Ectodermal cell (in vitro differentiated cells): Measurements from ENCODE around the gene ERICH4.
"Not testable (repeated sequence)": the region's sequence is repeated elsewhere in the genome, so short reads cannot be mapped to it uniquely, and the experiment has no call there.

Source experiments
- H3K27ac ChIP-seq: 2 replicates; pipeline ENCODE4 v1.7.0; 2013; ENCODE audit warnings: mild to moderate bottlenecking, low read depth, low read length; ENCODE audit not compliant: insufficient read depth, poor library complexity, severe bottlenecking
- H3K27me3 ChIP-seq: 2 replicates; pipeline ENCODE4 v1.7.0; 2013; ENCODE audit warnings: mild to moderate bottlenecking, low read length; ENCODE audit not compliant: insufficient read depth, control insufficient read depth, poor library complexity, severe bottlenecking
- H3K36me3 ChIP-seq: one replicate; pipeline ENCODE4 v1.7.0; 2013; ENCODE audit warnings: low read length; ENCODE audit not compliant: control insufficient read depth, insufficient read depth
- H3K4me1 ChIP-seq: one replicate; pipeline ENCODE4 v1.7.0; 2013; ENCODE audit warnings: low read length; ENCODE audit not compliant: control insufficient read depth, insufficient read depth
- H3K4me3 ChIP-seq: 2 replicates; pipeline ENCODE4 v1.7.0; 2013; ENCODE audit warnings: low read depth, low read length, control low read depth; ENCODE audit not compliant: insufficient read depth
- H3K9me3 ChIP-seq: 2 replicates; pipeline ENCODE4 v1.7.0; 2013; ENCODE audit warnings: mild to moderate bottlenecking, low read length, moderate library complexity; ENCODE audit not compliant: control insufficient read depth
- WGBS, 2 experiments: methylation state at CpG; one replicate each; pipeline ENCODE4 v1.1.7; 2013; ENCODE audit warnings: missing lambda C conversion rate in 2 of 2; 5-methylcytosine and 5-hydroxymethylcytosine counted together

ERICH4 gene

DNA sequence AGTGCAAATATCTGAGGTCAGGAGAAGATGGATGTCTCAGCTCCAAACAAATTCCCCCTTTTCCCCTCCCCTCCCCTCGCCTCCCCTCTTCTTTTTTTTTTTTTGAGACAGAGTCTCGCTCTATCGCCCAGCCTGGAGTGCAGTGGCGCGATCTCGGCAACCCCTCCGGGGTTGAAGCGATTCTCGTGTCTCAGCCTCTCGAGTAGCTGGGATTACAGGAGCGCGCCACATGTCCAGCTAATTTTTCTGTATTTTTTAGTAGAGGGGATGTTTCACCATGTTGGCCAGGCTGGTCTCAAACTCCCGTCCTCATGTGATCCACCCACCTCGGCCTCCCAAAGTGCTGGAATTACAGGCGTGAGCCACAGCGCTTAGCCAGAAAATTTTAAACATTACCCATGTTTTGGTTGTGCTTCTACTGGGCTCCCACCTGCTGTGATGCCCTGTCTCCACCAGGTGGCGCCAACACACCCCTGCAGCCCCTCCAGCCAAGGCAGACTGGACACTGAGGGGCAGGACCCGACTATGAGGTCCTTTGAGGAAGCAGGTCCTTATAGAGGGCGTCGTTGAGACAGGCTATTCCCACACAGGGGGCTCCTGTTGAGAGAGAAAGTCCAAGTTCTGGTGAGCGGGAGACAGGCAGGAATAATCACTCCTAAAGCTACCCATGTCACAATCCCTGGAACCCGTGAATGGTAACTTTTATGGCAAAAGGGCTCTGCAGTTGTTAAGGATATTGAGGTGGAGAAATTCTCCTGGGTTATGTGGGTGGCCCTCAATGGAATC is 6.3 kb downstream of the ERICH4 start:
- Histone ChIP-seq H3K36me3 (no peaks in the 10 kb centered on the region), H3K9me3 (no peaks in the 10 kb centered on the region)

DNA sequence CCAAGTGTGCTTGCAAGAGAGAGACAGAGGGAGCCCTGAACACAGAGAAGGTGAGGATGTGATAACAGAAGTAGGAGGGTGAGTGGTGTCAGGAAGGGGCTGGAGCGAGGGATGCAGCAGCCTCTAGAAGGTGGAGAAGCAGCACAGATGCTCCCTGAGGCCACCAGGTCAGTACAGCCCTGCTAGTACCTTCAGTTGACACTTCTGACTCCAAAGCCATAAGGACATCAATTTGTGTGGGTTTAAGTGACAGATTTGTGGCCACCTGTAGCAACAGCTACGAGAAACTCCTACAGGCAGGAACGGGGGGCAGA is 6.9 kb downstream of the ERICH4 start:
- 85 to 91% methylated on average over 3 of the region's 3 CpGs for WGBS, 2 experiments
- no peaks in the 10 kb centered on the region for H3K36me3 ChIP-seq

More for the DNA sequence above, 6.3 kb downstream of the ERICH4 start:
- WGBS, 2 experiments, result 13 to 15% methylated on average over 21 to 22 of the region's 22 CpGs
- Histone ChIP-seq H3K4me3 (peak overlapping the region; percentile 16), H3K27me3 (peaks cover 31% of the 10 kb centered on the region), H3K27ac (no peak overlapping the region), H3K4me1 (no peaks in the 10 kb centered on the region)

DNA sequence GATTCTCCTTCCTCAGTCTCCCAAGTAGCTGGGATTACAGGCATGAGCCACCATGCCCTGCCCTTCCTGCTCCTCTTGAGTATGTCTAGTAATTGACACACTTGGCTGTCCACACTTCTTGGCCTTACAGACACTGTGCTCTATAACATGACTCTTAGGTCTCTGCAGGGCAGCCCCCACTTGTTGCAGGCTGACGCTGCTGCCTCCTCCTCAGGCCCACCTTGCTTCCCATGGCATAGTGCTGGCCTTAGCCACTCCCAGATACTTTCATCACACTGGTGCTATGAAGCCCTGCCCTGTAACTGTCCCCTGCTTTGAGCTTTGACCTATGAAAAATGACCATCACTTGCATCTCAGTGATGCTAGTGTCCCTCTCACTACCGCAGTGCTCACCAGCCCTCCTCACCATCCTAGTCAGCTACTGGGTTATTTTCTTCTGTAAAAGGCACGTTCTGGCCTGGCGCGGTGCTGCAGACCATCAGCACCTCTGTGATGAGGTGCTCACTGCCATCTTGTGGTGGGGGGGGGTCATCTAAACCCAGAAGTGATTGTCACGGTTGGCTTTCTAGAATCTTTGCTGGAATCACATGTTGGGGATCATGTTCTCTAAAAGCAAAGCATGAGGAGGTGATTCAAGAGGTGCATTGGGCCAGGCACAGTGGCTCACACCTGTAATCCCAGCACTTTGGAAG is 9.8 kb downstream of the ERICH4 start:
- H3K27ac ChIP-seq, result no peak overlapping the region
- H3K36me3 ChIP-seq, result no peaks in the 10 kb centered on the region
- no peak overlapping the region for H3K4me3 ChIP-seq
- H3K4me1 ChIP-seq, result no peaks in the 10 kb centered on the region
- no peaks in the 10 kb centered on the region for H3K9me3 ChIP-seq
- WGBS, 2 experiments, result 50 to 64% methylated on average over 6 of the region's 6 CpGs
- H3K27me3 ChIP-seq, result peaks cover 19% of the 10 kb centered on the region

More for the DNA sequence above, 6.9 kb downstream of the ERICH4 start:
- Histone ChIP-seq H3K4me3 (no peak overlapping the region), H3K4me1 (no peaks in the 10 kb centered on the region), H3K9me3 (no peaks in the 10 kb centered on the region), H3K27me3 (peaks cover 31% of the 10 kb centered on the region), H3K27ac (no peak overlapping the region)

DNA sequence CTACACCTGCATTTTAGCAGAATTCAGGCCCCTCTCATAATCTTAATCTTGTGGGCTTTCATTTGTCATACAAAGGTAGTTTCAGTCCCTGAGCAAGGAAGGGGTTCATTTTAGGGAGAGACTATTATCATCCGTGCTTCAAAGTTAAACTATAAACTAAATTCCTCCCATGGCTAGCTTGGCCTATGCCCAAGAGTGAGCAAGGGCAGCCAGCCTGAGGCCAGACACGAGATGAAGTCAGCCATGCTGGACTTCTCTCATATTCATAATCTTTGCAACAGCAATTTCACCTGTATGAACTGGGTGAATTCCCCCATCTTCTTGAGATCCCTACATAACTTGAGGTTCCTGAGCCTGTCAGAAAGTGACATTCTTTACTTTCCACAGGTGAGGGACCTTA is 13.0 kb downstream of the ERICH4 start:
- 56 to 59% methylated on average over 2 of the region's 2 CpGs for WGBS, 2 experiments
- H3K9me3 ChIP-seq, result no peaks in the 10 kb centered on the region
- no peaks in the 10 kb centered on the region for H3K4me1 ChIP-seq
- H3K27ac ChIP-seq, result no peak overlapping the region
- H3K36me3 ChIP-seq, result no peaks in the 10 kb centered on the region
- H3K27me3 ChIP-seq, result peaks cover 4% of the 10 kb centered on the region
- H3K4me3 ChIP-seq, result no peak overlapping the region

DNA sequence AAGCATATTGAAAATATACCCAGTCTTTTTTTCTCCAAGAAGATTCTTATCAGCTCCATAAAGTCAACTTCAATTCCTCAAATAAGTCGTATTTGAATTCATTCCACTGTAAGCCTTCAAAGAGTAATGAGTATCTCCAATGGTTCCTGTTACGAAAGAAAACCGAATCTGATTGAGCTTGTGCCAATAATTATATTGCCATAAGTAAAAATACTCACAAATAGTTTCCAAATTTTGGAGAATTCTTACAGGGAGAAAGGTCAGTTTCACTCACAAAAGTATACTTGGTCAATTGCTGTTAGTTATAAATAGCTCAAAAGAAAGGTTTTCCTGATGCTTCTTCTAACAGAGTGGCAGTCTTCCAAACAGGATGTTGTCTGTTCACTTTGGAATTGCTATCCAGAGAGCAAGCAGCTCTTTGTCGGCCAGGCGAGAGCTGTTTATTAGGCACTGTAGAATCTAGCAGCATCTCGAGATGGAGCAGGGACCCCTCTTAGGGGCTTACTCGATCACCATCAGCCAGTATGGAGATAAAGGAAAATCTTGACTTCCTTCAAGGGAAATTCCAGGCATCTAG is 13.5 kb downstream of the ERICH4 start:
- Histone ChIP-seq H3K36me3 (no peaks in the 10 kb centered on the region), H3K4me1 (no peaks in the 10 kb centered on the region), H3K9me3 (no peaks in the 10 kb centered on the region), H3K27me3 (peaks cover 4% of the 10 kb centered on the region), H3K4me3 (no peak overlapping the region), H3K27ac (no peak overlapping the region)
- WGBS, 2 experiments, result 74 to 75% methylated on average over 5 to 7 of the region's 7 CpGs

DNA sequence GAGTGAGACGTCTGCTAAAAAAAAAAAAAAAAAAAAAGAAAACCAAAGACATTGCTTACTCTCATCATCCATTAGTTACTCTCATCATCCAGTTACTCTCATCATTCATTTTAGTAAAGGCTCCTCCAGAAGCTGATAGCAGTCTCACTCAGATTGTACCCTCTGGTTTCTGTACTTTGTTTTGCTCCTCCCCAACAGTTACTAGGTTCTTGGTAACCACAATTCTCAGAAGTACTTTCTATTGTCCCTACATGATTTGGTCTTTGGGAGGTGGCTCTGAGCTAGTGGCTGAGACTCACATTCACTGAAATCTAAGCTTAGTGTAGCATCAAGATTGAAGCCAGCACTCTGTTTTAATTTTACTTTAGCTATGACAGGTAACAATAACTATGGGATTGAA is 14.3 kb downstream of the ERICH4 start:
- 45 to 55% methylated on average over 1 of the region's 1 CpG for WGBS, 2 experiments
- Histone ChIP-seq H3K36me3 (no peaks in the 10 kb centered on the region), H3K9me3 (no peaks in the 10 kb centered on the region), H3K27me3 (peaks cover 4% of the 10 kb centered on the region), H3K4me3 (no peak overlapping the region), H3K27ac (no peak overlapping the region), H3K4me1 (no peaks in the 10 kb centered on the region)

DNA sequence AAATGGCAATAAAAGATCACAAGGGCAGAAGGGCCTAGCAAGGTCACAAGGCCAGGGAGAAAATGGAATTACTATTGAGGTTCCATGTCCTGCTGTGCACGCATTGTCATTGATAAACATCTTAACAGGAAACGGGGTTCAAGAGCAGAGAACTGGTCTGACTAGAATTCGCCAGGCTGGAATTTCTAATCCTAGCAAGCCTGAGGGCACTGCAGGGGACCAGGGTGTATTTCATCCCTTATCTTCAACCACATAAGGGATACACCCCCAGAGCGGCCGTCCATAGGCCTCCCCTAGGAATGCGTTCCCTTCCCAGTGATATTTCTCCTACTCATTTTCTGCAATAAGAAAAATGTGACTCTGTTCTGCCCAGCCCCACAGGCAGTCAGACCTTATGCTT is 19.5 kb downstream of the ERICH4 start:
- Histone ChIP-seq H3K36me3 (no peaks in the 10 kb centered on the region), H3K9me3 (no peaks in the 10 kb centered on the region), H3K4me3 (no peak overlapping the region), H3K4me1 (no peaks in the 10 kb centered on the region), H3K27ac (no peak overlapping the region), H3K27me3 (no peaks in the 10 kb centered on the region)
- 73 to 75% methylated on average over 6 of the region's 6 CpGs for WGBS, 2 experiments

DNA sequence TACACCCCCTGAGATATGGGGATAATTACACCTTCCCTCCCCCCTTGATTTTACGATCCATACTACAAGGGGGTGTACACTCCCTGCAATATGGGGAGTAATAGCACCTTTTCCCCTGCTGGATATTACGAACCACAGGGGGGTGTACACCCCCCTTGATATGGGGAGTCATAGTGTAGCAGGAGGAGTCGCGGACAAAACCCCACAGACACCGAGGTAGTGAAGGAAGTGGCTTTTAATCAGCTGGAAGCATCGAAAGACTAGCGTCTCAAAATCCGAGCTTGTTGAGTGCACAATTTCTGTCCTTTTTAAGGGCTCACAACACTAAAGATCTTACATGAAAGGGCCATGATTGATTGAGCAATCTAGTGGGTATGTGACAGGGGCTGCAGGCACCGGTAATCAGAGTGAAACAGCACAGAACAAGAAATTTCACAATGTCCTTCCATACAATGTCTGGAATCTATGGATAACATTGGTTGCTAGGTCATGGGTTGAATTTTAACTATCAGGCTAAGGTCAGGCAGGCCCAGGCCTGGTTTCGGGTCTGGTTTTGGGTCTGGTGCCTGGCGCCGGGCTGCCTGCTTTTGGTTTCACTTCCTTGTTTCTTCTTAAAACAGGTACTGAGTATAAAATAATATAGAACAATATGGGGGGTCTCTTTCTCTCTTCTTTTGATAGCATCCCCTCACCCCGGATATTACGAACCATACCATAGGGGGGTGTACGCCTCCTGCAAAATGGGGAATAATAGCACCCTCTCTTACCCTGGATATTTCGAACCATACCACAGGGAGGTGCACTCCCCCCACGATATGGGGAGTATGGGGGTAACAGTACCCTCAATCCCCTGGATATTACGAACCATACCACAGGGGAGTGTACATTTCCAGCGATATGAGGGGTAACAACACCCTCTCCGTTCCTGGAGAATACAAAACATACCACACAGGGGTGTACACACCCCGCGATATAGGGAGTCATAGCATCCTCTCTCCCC is 20.6 kb downstream of the ERICH4 start:
- not testable (repeated sequence) for H3K4me3 ChIP-seq, H3K4me1 ChIP-seq, H3K27me3 ChIP-seq, H3K27ac ChIP-seq, H3K36me3 ChIP-seq, H3K9me3 ChIP-seq
- 83 to 86% methylated on average over 17 to 22 of the region's 22 CpGs for WGBS, 2 experiments

DNA sequence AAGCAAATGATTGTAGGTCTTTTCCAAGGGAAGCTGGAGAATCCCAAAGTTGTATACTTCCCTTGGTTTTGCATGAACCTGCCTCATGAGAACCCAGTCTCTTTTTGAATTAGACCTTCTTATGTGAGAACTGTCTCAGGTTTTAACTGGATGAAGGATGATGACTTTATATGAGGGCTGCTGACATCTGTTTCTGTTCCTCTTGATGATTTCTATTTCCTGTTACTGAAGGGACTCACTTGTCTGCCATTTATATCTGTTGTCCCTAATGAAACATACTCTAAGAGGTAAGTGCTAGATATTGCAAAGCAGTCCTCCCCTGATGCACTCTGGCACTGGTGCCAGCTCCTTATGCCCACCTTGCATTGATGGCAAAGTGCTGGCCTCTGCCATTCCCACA is 33.6 kb downstream of the ERICH4 start:
- H3K4me1 ChIP-seq, result no peaks in the 10 kb centered on the region
- H3K27me3 ChIP-seq, result no peaks in the 10 kb centered on the region
- H3K9me3 ChIP-seq, result no peaks in the 10 kb centered on the region
- no peak overlapping the region for H3K27ac ChIP-seq
- H3K36me3 ChIP-seq, result no peaks in the 10 kb centered on the region
- H3K4me3 ChIP-seq, result no peak overlapping the region
